GM21619 (cell line): ENCODE results near the gene VAX1.
"Not testable (repeated sequence)": the region's sequence is repeated elsewhere in the genome, so short reads cannot be mapped to it uniquely, and the experiment has no call there.

Source experiments
- ATAC-seq: cut with Tn5 transposase; IDR thresholded peaks from one replicate; pipeline ENCODE4 v1.9.1; 2021; ENCODE audit not compliant: unreplicated experiment

VAX1 gene

DNA sequence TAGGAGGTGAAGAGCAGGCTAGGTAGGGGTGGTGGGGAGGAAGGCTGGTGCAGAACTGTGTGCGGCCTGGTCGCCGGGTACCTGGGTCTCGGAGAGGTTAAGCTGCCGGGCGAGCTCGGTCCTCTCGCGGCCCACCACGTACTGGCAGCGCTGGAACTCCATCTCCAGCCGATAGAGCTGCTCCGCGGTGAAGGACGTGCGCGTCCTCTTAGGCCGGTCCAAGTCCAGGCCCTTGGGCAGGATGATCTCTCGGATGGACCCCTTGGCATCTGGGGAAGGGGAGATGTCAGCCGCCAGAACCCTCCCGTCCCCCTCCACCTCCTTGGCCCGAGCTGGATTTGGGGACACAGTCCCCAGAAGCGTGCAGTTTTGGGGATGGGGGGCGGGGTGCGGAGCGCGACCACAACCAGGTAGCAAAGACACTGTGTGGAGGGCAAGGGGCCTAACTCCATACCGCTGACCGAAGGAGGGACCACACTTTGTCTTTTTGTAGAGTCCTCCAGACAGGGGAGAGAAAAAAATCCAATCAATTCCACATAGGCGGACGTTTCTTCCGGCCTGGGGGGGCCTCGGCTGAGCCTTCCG lies 1.6 kb downstream of the VAX1 start:
- no peak for ATAC-seq

DNA sequence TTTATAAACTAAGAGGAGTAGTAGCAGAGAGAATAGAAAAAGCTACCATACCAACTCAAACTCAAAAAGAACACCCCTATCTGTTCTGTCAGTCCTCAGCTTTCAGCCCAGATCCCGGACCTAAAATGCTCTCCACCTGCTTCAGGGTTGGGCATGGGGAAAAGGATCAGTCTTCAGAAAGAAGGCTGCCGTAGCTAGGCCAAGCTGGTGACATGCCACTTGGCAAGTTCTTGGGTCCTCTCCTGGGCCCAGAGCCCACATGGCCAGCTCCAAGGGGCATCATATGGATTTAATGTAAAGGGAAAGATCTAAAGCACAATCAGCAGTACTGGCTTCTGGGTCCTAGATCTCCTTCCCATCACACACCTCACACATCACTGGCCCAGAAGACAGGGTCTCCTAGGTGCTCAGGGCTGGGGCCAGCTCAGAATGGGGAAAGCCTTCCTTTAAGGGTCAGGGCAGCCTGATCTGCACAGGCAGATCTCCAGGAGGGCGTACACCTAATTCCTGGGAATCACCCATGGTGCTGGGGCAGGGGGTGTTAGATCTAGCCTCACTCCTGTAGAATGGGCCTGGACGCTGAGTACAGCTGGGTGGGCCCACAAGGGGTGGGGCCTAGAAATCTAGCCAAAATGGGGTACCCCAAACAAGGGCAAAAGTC lies 2.5 kb downstream of the VAX1 start:
- no peak for ATAC-seq

DNA sequence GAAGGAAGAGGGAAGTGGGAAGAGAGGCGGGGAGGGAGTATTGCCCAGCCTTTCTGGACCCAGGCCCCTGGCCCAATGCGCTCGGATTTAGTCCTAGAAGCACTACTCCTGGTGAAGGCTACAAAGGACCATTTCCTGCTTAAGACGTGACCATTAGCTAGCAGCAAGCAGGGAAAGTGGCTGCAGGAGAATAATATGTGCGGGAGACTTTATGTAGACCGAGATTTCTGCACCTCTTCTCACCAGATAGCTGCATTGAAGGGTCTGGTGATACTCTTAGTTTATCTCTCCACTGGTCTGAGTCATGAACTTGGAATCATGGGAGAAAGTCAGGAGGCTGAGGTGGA lies 3.1 kb downstream of the VAX1 start:
- no peak for ATAC-seq

DNA sequence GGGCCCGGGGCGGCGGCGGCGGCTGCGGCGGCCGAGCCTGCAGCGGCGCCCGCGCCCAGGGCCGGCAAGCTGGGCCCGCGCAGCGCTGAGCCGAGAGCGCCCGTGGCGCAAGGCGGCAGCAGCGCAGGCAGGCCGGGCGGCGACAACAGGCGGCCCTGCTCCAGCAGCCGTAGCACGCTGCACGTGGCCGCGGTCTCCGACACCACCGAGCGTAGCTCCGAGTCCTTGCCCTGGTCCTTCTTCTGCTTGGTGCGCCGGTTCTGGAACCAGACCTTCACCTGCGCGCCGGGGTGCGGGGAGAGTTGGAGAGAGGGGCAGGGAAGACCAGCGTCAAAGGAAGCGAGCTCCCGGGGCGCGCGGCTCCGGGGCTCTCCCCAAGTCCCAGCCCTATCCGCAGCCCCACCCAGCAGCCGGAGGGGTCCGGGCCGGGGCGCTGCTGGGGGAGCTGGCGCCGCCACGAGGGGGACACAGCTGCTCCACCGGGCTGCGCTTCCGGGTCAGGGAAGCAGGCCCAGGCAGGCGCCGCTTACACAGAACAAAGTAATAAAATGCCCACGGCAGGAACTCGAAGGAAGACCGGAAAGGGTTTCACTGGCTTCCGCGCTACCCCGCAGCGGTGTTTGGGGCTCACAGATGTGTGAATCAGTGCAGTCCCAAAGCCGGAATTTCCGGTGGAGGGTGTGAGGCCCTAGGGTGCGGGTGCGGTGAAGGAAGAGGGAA lies 3.6 kb downstream of the VAX1 start:
- ATAC-seq = no peak

DNA sequence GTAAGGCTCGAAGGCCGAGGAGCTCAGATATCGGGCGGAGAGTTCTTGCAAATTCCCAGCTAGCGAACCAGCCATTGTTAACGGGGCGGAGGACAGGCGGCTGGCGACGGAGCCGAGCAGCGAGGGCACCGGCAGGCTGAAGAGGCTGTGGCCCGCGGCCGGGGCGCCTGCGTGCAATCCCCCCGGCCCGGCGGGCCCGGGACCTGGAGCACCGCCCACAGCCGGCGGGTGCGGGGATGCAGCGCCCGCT lies 4.1 kb downstream of the VAX1 start:
- ATAC-seq = no peak

DNA sequence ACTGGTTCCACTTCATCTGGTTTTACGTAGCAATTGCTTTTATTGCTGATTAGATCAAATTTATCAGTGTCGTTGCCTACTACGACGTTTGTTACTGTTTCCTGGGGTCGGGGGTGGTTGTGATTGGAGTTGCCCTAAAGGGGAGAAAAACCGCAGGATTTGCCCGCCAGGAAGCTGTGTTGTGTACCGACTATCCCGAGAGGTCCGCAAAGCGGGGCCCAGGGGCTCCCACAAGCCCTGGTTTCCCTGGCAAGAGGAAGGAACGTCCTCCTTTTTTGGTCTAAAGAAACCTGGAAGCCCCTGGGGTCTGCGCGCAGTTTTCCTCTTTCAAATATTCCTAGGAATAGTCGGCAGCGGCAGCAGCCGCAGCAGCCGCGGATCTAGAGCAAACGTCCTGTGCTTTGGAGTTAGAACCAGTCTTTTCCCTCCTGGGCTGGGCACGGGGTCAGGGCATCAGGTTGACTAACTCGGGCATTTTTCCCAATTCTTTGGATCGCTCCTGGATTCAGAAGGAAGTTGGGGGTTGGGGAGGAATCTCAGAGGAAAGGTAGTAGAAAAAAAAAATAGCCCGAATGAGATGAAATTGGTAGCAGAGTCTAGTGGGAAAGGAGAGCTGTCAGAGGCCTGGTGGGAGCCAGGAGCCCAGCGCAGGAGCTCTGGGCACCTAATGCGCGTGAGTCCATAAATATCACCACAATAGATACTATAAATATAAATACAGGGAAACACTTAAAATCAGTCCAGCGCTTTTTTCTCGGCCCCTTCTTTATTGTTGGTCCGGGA lies 4.6 kb downstream of the VAX1 start:
- ATAC-seq = no peak

DNA sequence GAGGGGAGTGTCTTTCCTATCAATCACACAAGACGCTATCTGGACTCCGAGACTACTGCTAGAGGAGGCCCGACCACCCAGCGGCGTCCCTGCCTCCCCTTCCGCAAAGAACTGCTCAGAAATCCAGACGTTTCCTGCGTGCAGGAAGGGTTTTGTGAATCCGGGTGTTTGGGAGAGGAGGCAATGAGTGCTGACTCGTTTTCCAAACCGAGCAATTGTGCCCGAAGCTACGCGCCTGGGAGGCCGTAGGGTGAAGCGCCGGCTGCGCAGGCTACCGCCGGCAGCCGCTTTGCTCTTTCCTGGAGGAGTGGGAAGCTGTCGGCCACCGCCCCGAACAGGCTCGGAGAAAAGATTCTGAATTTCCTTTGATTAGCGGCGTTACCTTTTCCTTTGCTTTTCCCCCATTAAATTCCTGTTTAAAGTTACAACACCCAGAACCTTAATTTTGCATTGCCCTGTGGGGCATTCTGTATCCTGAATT lies 5.3 kb downstream of the VAX1 start:
- no peak for ATAC-seq

DNA sequence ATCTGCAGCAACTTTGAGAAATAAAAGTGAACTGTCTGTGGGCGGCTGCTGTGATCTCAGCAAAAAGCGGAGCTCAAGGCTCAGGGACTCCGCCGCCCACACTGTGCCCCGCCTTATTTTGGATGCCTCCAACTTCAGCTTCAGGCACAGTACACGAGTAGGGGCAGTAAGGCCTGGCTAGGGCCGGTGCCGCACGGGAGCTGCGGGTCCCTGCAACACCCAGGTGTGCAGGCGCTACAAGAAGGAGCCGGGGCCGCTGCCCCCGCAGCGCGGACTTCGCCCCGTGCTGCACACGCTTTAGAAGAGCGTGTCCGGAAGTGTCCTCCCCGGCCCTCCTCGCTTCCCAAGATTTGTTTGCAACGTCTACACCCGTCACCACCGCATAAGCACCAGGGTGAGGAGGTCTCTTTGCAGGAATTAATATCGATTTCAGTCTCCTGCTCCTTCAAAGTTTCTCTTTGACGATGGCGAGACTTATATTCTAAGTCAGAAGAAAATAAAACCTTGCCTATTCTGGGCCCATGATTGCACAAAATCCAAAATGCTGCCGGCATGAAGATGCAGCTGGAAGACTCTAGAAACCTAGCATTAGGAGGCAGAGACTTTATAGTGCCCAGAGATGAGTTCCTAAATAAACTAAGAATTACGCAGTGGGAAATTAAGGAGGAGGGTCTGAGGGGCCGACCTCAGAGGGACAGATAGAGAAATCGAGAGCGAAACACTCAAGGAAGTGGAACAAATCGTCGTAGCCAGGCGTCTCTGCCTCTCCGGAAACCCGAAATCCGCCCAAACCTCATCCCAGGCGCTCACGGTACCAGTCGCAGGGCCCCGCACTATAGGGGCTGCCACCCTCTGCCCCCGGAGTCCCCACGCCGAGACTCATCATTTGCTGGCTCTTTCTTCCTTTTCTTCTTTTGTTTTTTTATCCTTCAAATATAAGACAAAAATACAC lies 6.4 kb downstream of the VAX1 start:
- no peak for ATAC-seq

DNA sequence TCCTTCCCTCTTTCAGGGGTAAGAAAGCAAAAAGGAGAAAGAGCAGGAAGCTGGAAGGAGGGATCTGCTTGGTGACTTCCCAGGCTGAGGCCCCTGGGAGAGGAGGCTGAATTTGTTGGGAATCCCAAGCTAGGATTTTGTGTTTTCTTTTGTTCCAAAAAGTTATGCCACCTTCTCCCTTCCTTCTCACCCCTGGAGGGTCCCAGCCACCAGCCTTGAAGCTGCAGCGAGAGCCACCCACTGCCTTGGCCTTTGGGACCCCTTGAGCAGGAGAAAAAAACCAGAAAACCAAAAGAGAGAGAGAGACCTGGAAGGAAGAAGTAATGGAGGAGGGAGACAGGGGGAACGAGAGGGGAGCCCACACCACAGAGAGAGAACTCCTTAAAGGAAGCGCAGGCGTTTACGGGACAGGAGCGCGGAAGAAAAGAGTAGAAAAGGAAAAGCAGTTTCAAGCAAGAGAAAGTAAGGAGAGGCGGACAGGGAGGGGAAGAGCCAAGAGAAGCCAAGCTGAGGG lies 7.2 kb downstream of the VAX1 start:
- ATAC-seq = no peak

DNA sequence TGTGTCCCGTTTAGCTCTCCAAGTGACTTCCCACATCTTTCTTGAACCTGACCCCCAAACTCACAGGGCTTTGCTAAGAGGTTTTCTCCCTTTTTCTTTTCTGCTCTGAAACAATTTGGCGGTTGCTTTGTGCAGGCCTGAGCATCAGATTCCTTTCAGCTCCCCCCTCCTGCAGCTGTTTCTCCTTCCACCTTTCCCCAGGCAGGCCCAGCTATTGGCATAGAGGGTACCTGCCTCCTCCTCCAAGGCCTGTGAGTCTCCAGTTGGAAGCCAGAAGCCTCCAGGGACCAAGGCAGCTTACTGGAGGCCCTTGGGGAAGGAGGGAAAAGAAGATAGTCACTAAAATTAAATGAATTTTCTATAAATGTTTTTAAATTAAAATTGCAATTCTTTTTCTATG lies 7.7 kb downstream of the VAX1 start:
- ATAC-seq = no peak

DNA sequence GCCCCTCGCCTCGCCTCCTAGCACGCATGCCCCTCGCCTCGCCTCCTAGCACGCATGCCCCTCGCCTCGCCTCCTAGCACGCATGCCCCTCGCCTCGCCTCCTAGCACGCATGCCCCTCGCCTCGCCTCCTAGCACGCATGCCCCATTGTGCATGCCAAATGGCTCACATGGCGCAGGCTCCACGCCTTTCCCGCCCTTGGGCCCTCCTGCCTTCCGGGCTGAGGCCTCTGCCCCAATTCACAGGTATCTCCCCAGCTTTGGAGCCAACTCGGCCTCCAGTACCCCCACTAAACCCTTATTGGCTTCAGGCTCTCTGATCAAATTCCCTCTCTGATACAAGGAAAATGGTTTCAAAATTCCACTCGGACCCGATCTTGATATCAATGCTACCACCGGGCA lies 11.4 kb downstream of the VAX1 start:
- not testable (repeated sequence) for ATAC-seq

DNA sequence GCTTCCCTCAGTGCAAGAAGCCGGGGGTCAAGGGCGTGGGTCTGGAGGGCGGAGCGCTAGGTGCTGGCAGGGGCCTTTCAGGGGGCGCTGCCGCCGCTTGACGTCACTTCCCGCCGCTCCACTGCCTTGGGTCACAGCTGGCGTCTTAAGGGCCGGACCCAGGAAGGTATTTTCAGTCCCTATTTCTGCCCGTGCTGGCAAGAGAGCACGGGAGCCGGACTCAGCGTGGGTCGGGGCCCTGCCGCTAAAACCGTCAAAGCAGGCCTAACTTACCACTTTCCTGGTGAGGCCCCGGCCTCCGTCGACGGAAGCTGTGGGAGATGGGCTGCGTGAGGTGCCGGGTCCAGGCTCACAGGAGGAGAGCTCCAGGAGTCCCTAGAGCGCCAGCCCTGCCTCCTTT lies 12.0 kb downstream of the VAX1 start:
- ATAC-seq = no peak

DNA sequence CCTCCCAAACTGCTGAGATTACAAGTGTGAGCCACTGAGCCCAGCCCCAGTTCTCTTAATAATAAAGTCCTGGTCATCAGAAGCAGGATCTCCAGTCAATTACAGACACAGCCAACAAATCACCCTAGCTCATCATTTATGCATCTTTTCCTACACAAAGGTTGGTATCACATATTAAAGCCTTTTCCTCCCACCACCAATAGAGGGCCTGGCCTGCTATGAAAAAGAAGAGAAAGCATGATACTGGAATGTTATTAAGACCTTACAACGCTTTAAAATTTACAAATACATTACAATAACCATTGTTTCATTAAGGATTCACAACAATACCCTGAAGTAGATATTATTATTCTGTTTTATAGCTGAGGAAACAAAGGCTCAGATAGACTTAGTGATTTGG lies 25.9 kb downstream of the VAX1 start:
- no peak for ATAC-seq

DNA sequence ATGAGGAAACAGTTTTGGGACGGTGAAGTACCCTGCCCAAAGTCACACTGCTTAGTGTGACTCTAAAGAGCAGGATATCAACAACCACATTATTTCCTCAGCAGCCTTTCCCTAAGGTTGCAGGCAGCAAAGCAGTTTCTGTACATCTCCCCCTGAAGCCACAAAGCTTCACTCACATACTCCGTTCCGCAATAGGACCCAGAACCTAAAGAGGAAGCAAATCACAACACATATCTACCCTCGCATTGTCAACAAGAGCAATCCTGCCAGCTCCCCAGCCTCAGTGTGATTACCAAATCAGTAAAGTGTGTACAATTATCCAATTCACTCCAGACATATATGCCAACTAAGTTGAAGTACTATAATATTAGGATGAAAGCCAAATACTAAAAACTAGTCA lies 30.8 kb downstream of the VAX1 start:
- no peak for ATAC-seq

DNA sequence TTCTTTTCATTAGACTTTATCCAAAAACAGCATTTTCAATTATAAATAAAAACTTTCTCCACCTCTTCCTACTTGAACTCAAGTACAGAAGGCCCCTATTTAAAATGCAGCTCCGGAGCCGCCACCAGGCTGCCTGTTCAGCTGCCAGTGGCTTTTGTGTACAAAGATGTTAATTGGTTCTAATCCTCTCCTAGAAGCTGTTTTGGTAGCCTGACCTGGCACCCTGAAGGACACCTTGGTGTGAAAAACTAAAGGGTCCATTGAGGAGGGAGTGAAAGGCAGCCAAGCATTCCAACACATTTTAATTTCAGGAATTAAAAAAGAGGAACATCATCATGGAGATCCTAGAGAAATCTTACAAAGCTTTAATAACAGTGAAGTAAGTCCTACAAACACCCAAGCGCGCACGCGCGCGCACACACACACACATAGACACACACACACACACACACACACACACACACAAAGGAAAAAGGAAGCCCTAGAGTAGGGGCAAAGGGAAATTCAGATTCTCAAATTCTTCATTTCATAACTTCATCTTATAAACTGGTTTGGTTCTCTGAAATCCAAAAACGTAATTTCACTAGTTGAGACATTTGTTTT lies 41.4 kb downstream of the VAX1 start:
- ATAC-seq = no peak

DNA sequence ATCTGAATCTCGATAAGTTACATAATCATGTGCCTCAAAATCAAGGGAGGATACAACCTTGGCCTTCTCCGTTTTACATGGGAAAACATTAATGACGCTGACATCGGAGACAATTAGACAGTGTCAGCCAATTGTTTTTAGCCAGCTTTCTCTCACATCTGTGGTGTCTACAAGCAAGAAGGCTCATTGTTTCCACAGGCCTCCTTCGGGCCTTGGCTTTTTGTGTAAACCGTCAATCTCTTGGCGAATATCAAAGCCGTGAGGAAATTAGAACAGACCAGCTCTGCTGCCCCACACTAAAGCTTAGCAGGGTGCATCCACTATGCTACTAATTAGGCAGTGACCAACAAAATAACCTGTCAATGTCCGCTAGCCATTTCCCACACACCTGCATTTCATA lies 43.2 kb downstream of the VAX1 start:
- ATAC-seq = no peak

DNA sequence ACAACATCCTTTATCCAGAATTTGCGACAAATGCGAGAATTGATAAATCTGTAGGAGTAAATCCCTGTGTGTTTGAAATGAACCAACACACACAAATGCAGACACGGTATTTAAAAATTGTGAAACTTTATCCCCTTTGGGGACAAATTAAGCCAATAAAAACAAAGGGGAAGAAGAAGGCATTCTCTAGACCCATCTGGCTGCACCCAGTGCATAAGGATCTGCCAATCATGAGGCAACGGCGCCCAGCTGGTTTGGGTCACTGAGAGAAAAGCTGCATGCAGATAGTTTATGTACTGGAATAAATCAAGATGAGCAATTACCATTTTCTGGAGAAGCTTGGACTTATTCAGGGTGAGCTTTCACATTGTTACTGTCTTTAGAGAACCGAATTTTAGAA lies 45.7 kb downstream of the VAX1 start:
- ATAC-seq = no peak

DNA sequence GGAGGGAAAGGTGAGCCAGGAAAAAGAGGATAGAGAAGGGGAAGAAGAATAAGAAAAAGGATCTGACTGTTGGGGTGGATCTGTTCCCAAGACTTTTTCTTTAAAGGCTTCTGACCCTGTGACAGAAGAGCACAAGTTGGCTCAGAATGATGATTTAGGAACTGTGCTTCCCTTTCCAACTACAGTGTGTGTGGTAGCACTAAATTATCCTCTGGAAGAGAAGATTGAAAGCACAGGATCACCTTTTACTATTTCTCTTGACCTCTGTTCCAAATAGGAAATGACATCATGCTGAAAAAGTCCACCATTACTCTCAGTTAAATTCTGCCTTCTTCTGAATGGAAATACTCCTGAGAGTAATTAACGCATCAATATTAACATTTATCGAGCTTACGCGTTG lies 47.2 kb downstream of the VAX1 start:
- ATAC-seq = no peak

DNA sequence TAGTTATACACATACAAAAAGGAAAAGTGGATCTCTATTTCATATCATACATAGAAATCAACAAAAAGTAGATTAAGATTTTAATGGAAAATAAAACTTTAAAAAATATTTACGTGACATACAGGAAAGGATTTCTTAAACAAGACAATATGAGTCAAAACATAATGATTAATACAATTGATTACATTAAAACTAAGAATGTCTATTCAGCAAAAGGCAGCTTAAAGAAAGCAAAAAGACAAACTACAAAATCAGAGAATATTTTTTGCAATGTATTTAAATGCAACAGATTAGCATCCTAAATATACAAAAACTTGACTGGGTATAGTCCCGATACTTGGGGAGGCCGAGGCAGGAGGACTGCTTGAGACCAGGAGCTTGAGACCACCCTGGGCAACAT lies 50.5 kb downstream of the VAX1 start:
- ATAC-seq = no peak

DNA sequence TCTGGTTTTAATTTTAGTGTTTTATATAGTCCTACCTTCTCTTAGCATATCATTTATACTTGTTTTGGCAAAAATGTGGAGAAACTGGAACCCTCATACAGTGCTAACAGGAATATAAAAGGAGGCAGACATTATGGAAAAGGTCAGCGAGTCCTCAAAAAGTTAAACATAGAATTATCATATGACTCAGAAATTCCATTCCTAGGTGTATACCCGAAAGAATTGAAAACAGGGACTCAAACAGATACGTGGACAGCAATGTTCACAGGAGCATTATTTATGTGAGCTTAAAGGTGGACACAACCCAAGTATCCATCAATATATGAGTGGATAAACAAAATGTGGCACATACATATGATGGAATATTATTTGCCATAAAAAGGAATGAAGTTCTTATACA lies 51.5 kb downstream of the VAX1 start:
- ATAC-seq = no peak
